PFSK-1 (cell line): ENCODE data around the gene HGS.

Experiments
- FOXP2 ChIP-seq: optimal IDR thresholded peaks from 2 replicates; pipeline ENCODE3; 2011; ENCODE audit warnings: borderline replicate concordance, control low read depth, inconsistent platforms; ENCODE audit not compliant: insufficient read depth; ENCODE audit errors: extremely low read length, extremely low read depth
- POLR2AphosphoS5 ChIP-seq: IDR thresholded peaks from 2 replicates; pipeline ENCODE4 v1.6.1; 2012; ENCODE audit warnings: low read depth, mild to moderate bottlenecking, control low read depth, low read length, moderate library complexity
- SIN3A ChIP-seq: IDR thresholded peaks from 2 replicates; pipeline ENCODE4 v1.6.1; 2012; ENCODE audit warnings: mild to moderate bottlenecking, low read length, moderate library complexity, borderline replicate concordance; ENCODE audit not compliant: insufficient read depth
- TAF1 ChIP-seq: IDR thresholded peaks from 2 replicates; pipeline ENCODE4 v1.6.1; 2012; ENCODE audit warnings: low read length, control low read depth, borderline replicate concordance; ENCODE audit not compliant: insufficient read depth
- TF ChIP-seq, protein P1 (sequence below), 2 experiments: IDR thresholded peaks; 2 replicates each; pipeline versions ENCODE4 v1.6.1 to v1.8.0; 2011 to 2012; ENCODE audit warnings: low read depth in 2 of 2, low read length in 2 of 2, control low read depth in 1 of 2, inconsistent platforms in 1 of 2, mild to moderate bottlenecking in 1 of 2, moderate library complexity in 1 of 2; ENCODE audit not compliant: insufficient read depth in 1 of 2

DNA sequence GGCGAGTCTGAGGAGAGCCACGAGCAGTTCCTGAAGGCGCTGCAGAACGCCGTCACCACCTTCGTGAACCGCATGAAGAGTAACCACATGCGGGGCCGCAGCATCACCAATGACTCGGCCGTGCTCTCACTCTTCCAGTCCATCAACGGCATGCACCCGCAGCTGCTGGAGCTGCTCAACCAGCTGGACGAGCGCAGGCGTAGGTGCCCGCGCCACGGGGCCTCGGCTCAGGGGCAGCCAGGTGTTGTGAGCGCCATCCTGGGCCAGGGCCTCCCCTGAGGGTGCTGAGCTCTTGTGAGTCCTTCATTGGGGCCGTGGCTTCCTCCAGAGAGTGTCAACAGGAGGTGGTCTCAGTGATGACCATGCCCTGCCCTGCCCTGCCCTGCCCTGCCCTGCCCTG is 12.0 kb downstream of the HGS start:
- TF ChIP-seq POLR2AphosphoS5 (no peak), SIN3A (no peak), TAF1 (no peak), FOXP2 (no peak)
- TF ChIP-seq, protein P1, sequence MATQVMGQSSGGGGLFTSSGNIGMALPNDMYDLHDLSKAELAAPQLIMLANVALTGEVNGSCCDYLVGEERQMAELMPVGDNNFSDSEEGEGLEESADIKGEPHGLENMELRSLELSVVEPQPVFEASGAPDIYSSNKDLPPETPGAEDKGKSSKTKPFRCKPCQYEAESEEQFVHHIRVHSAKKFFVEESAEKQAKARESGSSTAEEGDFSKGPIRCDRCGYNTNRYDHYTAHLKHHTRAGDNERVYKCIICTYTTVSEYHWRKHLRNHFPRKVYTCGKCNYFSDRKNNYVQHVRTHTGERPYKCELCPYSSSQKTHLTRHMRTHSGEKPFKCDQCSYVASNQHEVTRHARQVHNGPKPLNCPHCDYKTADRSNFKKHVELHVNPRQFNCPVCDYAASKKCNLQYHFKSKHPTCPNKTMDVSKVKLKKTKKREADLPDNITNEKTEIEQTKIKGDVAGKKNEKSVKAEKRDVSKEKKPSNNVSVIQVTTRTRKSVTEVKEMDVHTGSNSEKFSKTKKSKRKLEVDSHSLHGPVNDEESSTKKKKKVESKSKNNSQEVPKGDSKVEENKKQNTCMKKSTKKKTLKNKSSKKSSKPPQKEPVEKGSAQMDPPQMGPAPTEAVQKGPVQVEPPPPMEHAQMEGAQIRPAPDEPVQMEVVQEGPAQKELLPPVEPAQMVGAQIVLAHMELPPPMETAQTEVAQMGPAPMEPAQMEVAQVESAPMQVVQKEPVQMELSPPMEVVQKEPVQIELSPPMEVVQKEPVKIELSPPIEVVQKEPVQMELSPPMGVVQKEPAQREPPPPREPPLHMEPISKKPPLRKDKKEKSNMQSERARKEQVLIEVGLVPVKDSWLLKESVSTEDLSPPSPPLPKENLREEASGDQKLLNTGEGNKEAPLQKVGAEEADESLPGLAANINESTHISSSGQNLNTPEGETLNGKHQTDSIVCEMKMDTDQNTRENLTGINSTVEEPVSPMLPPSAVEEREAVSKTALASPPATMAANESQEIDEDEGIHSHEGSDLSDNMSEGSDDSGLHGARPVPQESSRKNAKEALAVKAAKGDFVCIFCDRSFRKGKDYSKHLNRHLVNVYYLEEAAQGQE (IDR thresholded peaks at IDR 0.05; ENCODE audit: insufficient read depth in 1 of 2, low read depth in 2 of 2, low read length in 2 of 2), result no peak
